GM10847 (cell line): ENCODE data around the gene AHSG.

ENCODE experiments used
- POLR2A ChIP-seq: IDR thresholded peaks from 2 replicates; pipeline ENCODE4 v1.6.1; 2011; ENCODE audit not compliant: insufficient read length; ENCODE audit errors: extremely low read depth

AHSG gene

GRCh38 chr3:186589121-186589520 lies 23.7 kb upstream of the AHSG start:
- TF ChIP-seq POLR2A: no peak

- no peak for TF ChIP-seq POLR2A
Measured at GRCh38 chr3:186589856-186590579, 22.8 kb upstream of the AHSG start.

- no peak for TF ChIP-seq POLR2A
Measured at GRCh38 chr3:186590580-186591295, 22.1 kb upstream of the AHSG start.

GRCh38 chr3:186592682-186593081 lies 20.2 kb upstream of the AHSG start:
- no peak for TF ChIP-seq POLR2A

GRCh38 chr3:186593862-186594261 lies 19.0 kb upstream of the AHSG start:
- TF ChIP-seq POLR2A: no peak

- TF ChIP-seq POLR2A: no peak
Measured at GRCh38 chr3:186594591-186595113, 18.2 kb upstream of the AHSG start.

GRCh38 chr3:186596568-186597287 lies 16.1 kb upstream of the AHSG start:
- TF ChIP-seq POLR2A: no peak

- TF ChIP-seq POLR2A: no peak
Measured at GRCh38 chr3:186598108-186598784, 14.6 kb upstream of the AHSG start.

- no peak for TF ChIP-seq POLR2A
Measured at GRCh38 chr3:186598794-186599141, 14.1 kb upstream of the AHSG start.

- TF ChIP-seq POLR2A: no peak
Measured at GRCh38 chr3:186599142-186599784, 13.6 kb upstream of the AHSG start.

GRCh38 chr3:186599785-186600166 lies 13.1 kb upstream of the AHSG start:
- TF ChIP-seq POLR2A: no peak

- no peak for TF ChIP-seq POLR2A
Measured at GRCh38 chr3:186600896-186601295, 12.0 kb upstream of the AHSG start.

- no peak for TF ChIP-seq POLR2A
Measured at GRCh38 chr3:186603159-186603558, 9.7 kb upstream of the AHSG start.

- TF ChIP-seq POLR2A: no peak
Measured at GRCh38 chr3:186605078-186605477, 7.8 kb upstream of the AHSG start.
